Esophagus (tissue), 2 donors: ENCODE results near the gene NDUFS7. TPM values are rescaled to one million over a fixed set of nuclear protein-coding genes. Genes with fewer than 3 reads are reported as not detected.

Source experiments
- H3K27ac ChIP-seq, 2 donors: one replicate each; pipeline ENCODE4 v1.5.1; 2013; ENCODE audit warnings: low read depth in 2 of 2, mild to moderate bottlenecking in 2 of 2, inconsistent platforms in 1 of 2, low read length in 1 of 2, moderate library complexity in 1 of 2
- H3K27me3 ChIP-seq, 2 donors: one replicate each; pipeline ENCODE4 v1.6.1; 2013; ENCODE audit warnings: low read length in 2 of 2, control low read depth in 1 of 2, mild to moderate bottlenecking in 1 of 2; ENCODE audit not compliant: insufficient read depth in 2 of 2, control insufficient read depth in 1 of 2
- H3K36me3 ChIP-seq, 2 donors: one replicate each; pipeline ENCODE4 v1.6.1; 2013; ENCODE audit warnings: low read length in 1 of 2; ENCODE audit not compliant: control insufficient read depth in 2 of 2, insufficient read depth in 2 of 2
- H3K4me1 ChIP-seq, 2 donors: one replicate each; pipeline ENCODE4 v1.6.1; 2013; ENCODE audit warnings: low read length in 1 of 2; ENCODE audit not compliant: control insufficient read depth in 2 of 2, insufficient read depth in 2 of 2
- H3K4me3 ChIP-seq, 2 donors: one replicate each; pipeline ENCODE4 v1.5.1; 2013; ENCODE audit warnings: low read length in 2 of 2, mild to moderate bottlenecking in 2 of 2, low read depth in 1 of 2, moderate library complexity in 1 of 2
- H3K9me3 ChIP-seq, 2 donors: one replicate each; pipeline ENCODE4 v1.6.1; 2013; ENCODE audit warnings: mild to moderate bottlenecking in 2 of 2, low read depth in 1 of 2, low read length in 1 of 2, moderate library complexity in 1 of 2; ENCODE audit not compliant: control insufficient read depth in 2 of 2, insufficient read depth in 1 of 2
- WGBS, 2 donors: extraction: QIAGEN DNeasy Blood & Tissue Kit; methylation state at CpG; one replicate each; pipeline ENCODE4 v1.1.7; 2013; 5-methylcytosine and 5-hydroxymethylcytosine counted together
- polyA plus RNA-seq, 2 donors: library from polyadenylated mRNA; stranded (reverse); fragments of 200-250 nt; gene quantifications; one replicate each; pipeline ENCODE4 v1.2.3, GENCODE V29; 2013
- donor health status: healthy with polysubstance abuse.
- donor health status: Bipolar disorder and iron deficiency.

NDUFS7 gene
- polyA plus RNA-seq, 2 donors: 106 to 160 TPM

GRCh38 chr19:1423436-1424191 lies 39.9 kb downstream of the NDUFS7 start:
- H3K36me3 ChIP-seq: peaks cover 8 to 64% of the 10 kb centered on the region in 2 donors
- H3K27me3 ChIP-seq: no peaks in the 10 kb centered on the region
- H3K27ac ChIP-seq: peak overlapping the region in 1 of 2 donors; percentile 51
- peaks cover 2 to 9% of the 10 kb centered on the region in 2 donors for H3K4me1 ChIP-seq
- no peaks in the 10 kb centered on the region for H3K9me3 ChIP-seq
- 89 to 93% methylated on average over 39 to 40 of the region's 40 CpGs for WGBS, 2 donors
- no peak overlapping the region for H3K4me3 ChIP-seq

- Histone ChIP-seq H3K36me3 (peaks cover 8 to 63% of the 10 kb centered on the region in 2 donors), H3K9me3 (no peaks in the 10 kb centered on the region), H3K27me3 (no peaks in the 10 kb centered on the region), H3K4me3 (no peak overlapping the region), H3K27ac (peak overlapping the region; percentile 79), H3K4me1 (peaks cover 2 to 9% of the 10 kb centered on the region in 2 donors)
- 59 to 67% methylated on average over 37 to 40 of the region's 42 CpGs for WGBS, 2 donors
Measured at GRCh38 chr19:1424192-1424955, 40.7 kb downstream of the NDUFS7 start.

- Histone ChIP-seq H3K4me3 (no peak overlapping the region), H3K27me3 (no peaks in the 10 kb centered on the region), H3K9me3 (no peaks in the 10 kb centered on the region), H3K36me3 (peaks cover 11 to 63% of the 10 kb centered on the region in 2 donors), H3K27ac (peak overlapping the region; percentile 44 to 77), H3K4me1 (peaks cover 2 to 9% of the 10 kb centered on the region in 2 donors)
- WGBS, 2 donors: 65 to 75% methylated on average over 33 of the region's 33 CpGs
Measured at GRCh38 chr19:1425102-1425837, 41.6 kb downstream of the NDUFS7 start.

GRCh38 chr19:1425902-1426301 lies 42.2 kb downstream of the NDUFS7 start:
- peaks cover 2 to 9% of the 10 kb centered on the region in 2 donors for H3K4me1 ChIP-seq
- H3K36me3 ChIP-seq: peaks cover 11 to 59% of the 10 kb centered on the region in 2 donors
- no peaks in the 10 kb centered on the region for H3K27me3 ChIP-seq
- no peak overlapping the region for H3K4me3 ChIP-seq
- no peak overlapping the region for H3K27ac ChIP-seq
- no peaks in the 10 kb centered on the region for H3K9me3 ChIP-seq
- 88 to 89% methylated on average over 14 of the region's 14 CpGs for WGBS, 2 donors

- H3K4me3 ChIP-seq: no peak overlapping the region
- no peaks in the 10 kb centered on the region for H3K27me3 ChIP-seq
- WGBS, 2 donors: 86 to 88% methylated on average over 9 of the region's 9 CpGs
- no peaks in the 10 kb centered on the region for H3K9me3 ChIP-seq
- peaks cover 2 to 9% of the 10 kb centered on the region in 2 donors for H3K4me1 ChIP-seq
- no peak overlapping the region for H3K27ac ChIP-seq
- peaks cover 6 to 55% of the 10 kb centered on the region in 2 donors for H3K36me3 ChIP-seq
Measured at GRCh38 chr19:1426736-1427135, 43.0 kb downstream of the NDUFS7 start.

- peaks cover 6 to 55% of the 10 kb centered on the region in 2 donors for H3K36me3 ChIP-seq
Measured at GRCh38 chr19:1427221-1427920, 43.7 kb downstream of the NDUFS7 start.

GRCh38 chr19:1428738-1429391 lies 45.2 kb downstream of the NDUFS7 start:
- H3K27me3 ChIP-seq: no peaks in the 10 kb centered on the region
- no peak overlapping the region for H3K4me3 ChIP-seq
- H3K9me3 ChIP-seq: no peaks in the 10 kb centered on the region
- WGBS, 2 donors: 58 to 69% methylated on average over 38 to 41 of the region's 41 CpGs
- H3K36me3 ChIP-seq: peaks cover 9 to 61% of the 10 kb centered on the region in 2 donors
- H3K27ac ChIP-seq: no peak overlapping the region
- peaks cover 2 to 6% of the 10 kb centered on the region in 2 donors for H3K4me1 ChIP-seq

More at GRCh38 chr19:1427221-1427920, 43.7 kb downstream of the NDUFS7 start:
- Histone ChIP-seq H3K4me3 (no peak overlapping the region), H3K4me1 (peaks cover 2 to 9% of the 10 kb centered on the region in 2 donors), H3K27me3 (no peaks in the 10 kb centered on the region), H3K9me3 (no peaks in the 10 kb centered on the region), H3K27ac (no peak overlapping the region)
- 91% methylated on average over 27 of the region's 27 CpGs for WGBS, 2 donors

- Histone ChIP-seq H3K4me1 (peaks cover 2% of the 10 kb centered on the region in 2 donors), H3K27me3 (no peaks in the 10 kb centered on the region), H3K27ac (no peak overlapping the region), H3K4me3 (no peak overlapping the region), H3K9me3 (no peaks in the 10 kb centered on the region), H3K36me3 (peaks cover 14 to 64% of the 10 kb centered on the region in 2 donors)
- 61 to 72% methylated on average over 14 of the region's 14 CpGs for WGBS, 2 donors
Measured at GRCh38 chr19:1429750-1430149, 46.0 kb downstream of the NDUFS7 start.
